Skin epidermis (tissue), 12 donors: Measurements from ENCODE around the gene GPR68.
"Not testable (repeated sequence)": the region's sequence is repeated elsewhere in the genome, so short reads cannot be mapped to it uniquely, and the experiment has no call there.

Source experiments
- H3K27ac ChIP-seq, 21 experiments: fragments of 200-600 bp; sonication (generic) in 11 of 21; one replicate each; pipeline ENCODE4 v1.5.0; 2020; ENCODE audit warnings: mild to moderate bottlenecking in 3 of 21, inconsistent platforms in 2 of 21, moderate library complexity in 2 of 21
- H3K4me3 ChIP-seq, 7 experiments: fragments of 200-600 bp; sonication (generic) in 2 of 7; one replicate each; pipeline ENCODE4 v1.5.0; 2020; ENCODE audit warnings: inconsistent platforms in 2 of 7, mild to moderate bottlenecking in 2 of 7, moderate library complexity in 1 of 7

Gene GPR68

DNA sequence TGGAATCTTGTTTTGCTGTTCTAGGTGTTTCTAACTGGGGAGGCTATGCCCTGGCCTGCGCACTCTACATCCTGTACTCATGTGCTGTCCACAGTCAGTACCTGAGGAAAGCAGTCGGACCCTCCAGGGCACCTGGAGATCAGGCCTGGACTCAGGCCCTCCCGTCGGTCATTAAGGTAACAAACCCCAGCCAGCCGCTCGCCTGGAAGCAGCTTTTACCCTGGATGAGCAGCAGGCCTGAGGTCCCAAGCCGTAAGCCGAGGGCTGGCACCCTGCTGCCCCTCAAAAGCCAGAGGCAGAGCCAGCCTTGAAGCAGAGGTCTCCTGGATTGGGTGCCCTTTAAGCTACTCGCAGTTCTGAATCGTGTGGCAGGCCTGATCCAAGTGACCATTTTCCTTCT is 29.1 kb downstream of the GPR68 start:
- H3K27ac ChIP-seq = no peak overlapping the region
- no peak overlapping the region for H3K4me3 ChIP-seq

DNA sequence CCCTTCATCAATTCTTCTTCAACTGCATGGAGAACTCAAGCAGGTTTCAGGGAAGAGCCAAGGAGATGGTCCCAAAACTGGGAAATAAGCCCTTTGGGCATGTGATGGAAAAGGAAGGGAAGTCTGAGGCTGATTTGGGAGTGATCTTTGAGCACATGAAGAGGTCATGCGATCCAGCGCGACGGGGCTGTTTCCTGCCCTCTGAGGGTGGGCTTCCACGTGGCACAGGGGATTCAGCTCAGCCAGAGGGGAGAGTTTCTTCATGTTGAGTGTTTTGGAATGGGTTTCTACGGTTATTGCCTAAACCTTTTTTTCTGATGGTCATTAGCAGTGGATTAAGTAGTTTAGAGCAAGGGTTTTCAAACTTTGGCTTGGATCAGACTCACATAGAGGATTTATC is 30.2 kb downstream of the GPR68 start:
- H3K27ac ChIP-seq = peak overlapping the region in 1 of 21 experiments; percentile 14
- H3K4me3 ChIP-seq = no peak overlapping the region

DNA sequence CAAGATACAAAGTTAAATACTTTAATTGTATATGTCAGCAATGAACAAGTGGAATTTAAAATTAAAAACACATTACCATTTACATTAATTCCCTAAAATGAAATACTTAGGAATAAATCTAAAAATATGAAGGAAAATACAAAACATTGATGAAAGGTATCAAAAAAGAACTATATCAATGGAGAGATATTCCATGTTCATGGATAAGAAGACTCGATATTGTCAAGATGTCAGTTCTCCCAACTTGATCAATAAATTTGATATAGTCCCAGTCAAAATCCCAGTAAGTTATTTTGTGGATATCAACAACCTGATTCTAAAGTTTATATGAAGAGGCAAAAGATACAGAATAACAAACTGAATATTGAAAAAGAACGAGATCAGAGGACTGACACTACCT is 33.5 kb downstream of the GPR68 start:
- Histone ChIP-seq H3K4me3 (no peak overlapping the region), H3K27ac (no peak overlapping the region)

DNA sequence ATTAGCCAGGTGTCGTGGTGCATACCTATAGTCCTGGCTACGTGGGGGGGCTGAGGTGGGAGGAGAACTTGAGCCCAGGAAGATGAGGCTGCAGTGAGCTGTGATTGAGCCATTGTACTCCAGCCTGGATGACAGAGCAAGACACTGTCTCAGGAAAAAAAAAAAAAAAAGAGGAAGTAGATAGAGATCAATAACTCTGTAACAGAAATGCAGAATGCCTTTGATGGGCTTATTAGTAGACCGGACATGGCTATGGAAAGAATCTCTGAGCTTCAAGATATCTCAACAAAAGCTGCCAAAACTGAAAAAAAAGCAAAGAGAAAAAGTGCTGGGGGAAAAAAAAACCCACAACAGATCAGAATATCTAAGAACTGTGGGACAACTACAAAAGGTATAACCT is 37.5 kb downstream of the GPR68 start:
- Histone ChIP-seq H3K4me3 (no peak overlapping the region), H3K27ac (peak overlapping the region in 2 of 21 experiments; percentile 22 to 26)

DNA sequence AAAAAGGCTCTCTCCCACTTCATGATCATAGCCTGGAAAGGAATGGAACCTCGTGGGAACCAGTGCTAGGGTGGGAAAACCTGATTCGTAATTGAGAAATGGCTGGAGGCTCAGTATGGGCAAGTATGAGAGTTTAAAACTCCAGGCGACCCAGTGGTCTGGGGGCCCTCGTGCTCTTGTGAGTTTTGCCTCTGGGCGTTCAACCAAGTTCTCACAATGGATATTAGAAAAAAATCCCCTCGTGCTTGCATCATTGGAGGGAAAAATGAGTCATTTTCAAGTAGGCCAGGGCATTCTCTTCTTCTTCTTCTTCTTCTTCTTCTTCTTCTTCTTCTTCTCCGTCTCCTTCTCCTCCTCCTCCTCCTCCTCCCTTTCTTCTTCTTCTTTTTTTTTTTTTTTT is 39.0 kb downstream of the GPR68 start:
- H3K4me3 ChIP-seq = no peak overlapping the region
- peak overlapping the region in 5 of 21 experiments; percentile 7 to 66 (median 48) for H3K27ac ChIP-seq

DNA sequence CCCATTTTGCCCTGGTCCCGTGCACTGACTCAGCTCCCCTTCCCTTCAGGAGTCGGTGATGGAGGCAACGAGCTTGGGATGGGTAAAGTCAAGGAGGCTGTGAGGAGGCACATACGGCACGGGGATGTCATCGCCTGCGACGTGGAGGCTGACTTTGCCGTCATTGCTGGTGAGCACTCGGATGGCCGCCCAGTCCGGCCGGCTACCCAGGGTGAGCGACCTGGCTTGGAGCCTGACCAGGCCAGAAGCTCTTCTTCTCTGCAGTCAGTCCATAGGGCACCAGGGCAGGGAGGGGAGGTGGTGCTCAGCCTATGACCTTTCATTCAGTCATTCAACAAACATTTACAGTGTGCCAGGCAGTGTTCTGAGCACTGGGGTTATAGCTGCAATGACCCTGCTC is 39.8 kb downstream of the GPR68 start:
- H3K4me3 ChIP-seq = no peak overlapping the region
- H3K27ac ChIP-seq = peak overlapping the region in 4 of 21 experiments; percentile 7 to 66 (median 12)

DNA sequence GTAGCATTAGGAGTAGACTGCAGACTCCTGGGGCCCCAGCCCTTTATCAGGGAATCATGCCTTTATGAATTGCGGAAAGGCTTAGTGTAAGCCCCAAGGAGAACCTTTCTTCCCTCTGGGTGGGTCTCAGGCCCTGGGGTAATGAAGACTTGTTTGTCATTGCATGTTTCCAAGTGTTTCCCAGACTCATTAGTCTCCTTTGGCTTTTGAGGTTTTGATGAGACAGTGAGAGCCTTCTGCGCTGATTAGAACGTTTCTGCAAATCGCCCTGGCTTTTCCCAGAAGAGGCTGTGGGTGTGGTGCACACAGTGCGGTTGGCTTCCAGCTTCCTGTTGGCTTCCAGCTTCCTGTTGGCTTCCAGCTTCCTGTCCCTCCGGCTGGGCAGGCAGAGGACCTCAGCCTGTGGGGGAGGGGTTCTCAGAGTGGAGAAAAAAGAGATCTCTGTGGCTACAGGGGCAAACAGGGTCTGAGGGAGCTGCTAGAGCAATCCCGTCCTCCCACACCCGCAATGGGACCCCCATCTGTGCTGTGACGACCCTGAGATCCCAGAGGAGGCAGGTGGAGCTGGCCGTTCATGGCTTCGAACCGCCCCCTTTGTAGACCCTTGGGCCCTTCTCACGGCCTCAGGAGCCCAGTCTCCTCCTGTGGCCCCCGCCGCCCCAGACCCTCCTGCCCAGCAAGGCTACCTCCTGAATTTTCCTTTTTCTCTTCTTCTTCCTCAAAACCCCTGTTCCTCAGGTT is 42.1 kb downstream of the GPR68 start:
- H3K27ac ChIP-seq = peak overlapping the region in 19 of 21 experiments; percentile 30 to 83 (median 65)

DNA sequence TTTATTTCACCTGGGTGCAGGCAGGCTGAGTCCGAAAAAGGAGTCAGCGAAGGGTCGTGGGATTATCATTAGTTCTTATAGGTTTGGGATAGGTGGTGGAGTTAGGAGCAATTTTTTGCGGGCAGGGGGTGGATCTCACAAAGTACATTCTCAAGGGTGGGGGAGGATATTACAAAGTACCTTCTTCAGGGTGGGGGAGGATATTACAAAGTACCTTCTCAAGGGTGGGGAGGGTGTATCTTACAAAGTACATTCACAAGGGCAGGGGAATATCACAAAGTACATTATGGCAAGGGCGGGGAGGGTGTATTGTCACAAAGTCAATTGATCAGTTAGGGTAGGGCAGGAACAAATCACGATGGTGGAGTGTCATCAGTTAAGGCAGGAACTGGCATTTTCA is 43.7 kb downstream of the GPR68 start:
- H3K27ac ChIP-seq = peak overlapping the region in 5 of 21 experiments; percentile 45 to 83 (median 63)
- H3K4me3 ChIP-seq = not testable (repeated sequence)

More for the DNA sequence above, 42.1 kb downstream of the GPR68 start:
- no peak overlapping the region for H3K4me3 ChIP-seq

DNA sequence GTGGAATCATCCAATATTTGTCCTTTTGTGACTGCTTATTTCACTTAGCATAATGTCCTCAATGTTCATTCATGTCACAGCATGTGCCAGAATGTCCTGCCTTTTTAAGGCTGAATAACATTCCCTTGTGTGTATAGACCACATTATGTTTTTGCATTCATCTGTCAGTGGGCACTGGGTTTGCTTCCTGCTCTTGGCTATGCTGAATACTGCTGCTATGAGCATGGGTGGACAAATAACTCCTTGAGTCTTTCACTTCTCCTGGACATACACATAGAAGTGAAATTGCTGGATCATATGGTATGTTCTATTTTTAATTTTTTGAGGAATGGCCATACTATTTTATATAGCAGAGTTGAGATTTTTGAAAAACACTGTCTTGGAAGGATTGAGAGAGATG is 46.9 kb downstream of the GPR68 start:
- no peak overlapping the region for H3K27ac ChIP-seq
- H3K4me3 ChIP-seq = no peak overlapping the region

DNA sequence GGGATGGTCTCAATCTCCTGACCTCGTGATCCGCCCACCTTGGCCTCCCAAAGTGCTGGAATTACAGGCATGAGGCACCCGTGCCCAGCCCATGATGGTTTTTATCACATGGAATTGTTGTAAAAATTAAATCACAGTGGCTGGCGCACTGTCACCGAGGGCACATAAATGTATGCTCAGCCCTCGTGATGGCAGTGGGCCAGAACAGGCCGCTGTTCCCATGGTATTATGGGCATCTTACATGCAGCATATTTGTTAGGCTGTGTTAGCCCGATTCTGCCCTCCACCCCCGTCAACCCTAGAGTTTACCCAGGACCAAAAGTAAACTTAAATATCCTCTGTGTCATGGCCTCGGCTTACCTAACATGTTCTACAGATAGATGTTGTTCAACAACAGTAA is 48.6 kb downstream of the GPR68 start:
- no peak overlapping the region for H3K27ac ChIP-seq
- no peak overlapping the region for H3K4me3 ChIP-seq

DNA sequence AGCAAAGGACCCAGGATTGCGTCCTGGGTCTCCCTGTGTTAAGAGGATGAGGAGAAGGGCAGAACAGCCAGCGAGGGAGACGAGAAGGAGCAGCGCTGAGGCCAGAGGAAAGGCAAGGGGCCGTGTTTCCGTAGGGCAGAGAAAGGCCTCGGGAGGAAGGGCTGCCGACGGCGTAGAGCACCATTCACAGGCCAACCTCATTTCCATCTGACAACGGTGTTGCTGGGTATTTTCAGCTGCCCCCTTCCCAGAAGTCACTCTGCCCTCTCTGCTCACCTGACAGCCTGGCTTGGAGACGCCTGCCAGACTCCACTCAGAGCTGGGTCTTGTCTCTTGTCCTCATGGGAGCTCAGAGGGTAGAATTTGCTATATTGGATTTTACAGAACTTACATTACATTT is 51.4 kb downstream of the GPR68 start:
- Histone ChIP-seq H3K27ac (no peak overlapping the region), H3K4me3 (no peak overlapping the region)

DNA sequence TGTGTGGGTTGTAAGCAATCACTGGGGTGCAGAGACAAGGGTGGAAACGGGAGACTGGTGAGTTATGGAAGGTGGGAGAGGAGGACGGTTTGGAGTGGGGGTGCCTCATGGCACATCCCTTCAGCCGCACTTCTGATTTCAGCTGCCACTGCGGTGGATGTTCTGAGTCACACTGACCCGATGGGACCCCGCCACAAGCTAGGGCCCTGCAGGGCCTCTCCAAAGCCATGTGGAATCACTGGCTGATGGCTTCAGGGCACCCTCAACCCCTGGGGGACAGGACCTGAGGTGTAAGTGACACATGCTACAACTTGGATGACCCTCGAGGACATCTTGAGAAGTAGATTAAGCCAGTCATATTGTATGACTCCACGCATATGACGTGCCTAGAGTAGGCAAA is 53.7 kb downstream of the GPR68 start:
- H3K4me3 ChIP-seq = no peak overlapping the region

DNA sequence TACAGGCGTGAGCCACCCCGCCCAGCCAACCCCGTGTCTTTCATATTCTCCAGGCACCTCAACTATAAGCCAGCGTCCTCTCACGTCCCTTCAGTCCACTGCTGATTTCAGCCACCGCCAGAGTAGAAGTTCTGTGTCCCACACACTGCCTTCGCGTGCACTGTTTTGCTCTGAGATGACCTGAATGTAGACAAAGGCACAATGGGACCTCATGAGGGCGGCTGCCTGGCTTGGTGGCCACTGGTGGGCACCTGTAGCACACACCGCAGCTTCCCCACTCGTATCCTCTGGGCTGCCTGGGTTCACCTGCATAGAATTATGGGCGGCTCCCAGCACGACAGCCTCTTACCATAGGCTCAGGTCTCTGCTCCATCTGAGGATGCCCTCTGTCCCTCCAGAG is 57.2 kb downstream of the GPR68 start:
- Histone ChIP-seq H3K27ac (no peak overlapping the region), H3K4me3 (no peak overlapping the region)

More for the DNA sequence above, 53.7 kb downstream of the GPR68 start:
- H3K27ac ChIP-seq = no peak overlapping the region

DNA sequence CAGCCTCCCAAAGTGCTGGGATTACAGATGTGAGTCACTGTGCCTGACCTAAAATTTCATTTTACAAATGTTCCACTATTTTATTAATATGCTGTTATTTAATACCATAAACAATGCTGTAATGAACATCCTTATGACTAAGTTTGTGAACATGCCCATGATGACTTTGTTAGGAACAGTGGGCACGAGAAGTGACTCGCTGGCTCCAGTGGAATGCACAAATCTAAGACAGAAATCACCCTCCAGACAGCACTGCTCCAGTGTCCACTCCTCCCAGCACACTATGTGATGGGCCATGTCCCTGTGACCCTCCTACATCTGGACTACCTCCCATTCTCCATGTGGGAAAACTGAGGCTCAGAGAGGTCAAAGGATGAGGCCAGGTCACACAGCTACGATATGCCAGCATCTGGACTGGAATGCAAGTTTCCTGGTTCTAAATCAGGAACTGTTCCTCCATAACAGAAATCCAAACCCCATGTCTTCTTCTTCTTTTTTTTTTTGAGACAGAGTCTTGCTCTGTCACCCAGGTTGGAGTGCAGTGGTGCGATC is 57.9 kb downstream of the GPR68 start:
- Histone ChIP-seq H3K27ac (no peak overlapping the region), H3K4me3 (no peak overlapping the region)

DNA sequence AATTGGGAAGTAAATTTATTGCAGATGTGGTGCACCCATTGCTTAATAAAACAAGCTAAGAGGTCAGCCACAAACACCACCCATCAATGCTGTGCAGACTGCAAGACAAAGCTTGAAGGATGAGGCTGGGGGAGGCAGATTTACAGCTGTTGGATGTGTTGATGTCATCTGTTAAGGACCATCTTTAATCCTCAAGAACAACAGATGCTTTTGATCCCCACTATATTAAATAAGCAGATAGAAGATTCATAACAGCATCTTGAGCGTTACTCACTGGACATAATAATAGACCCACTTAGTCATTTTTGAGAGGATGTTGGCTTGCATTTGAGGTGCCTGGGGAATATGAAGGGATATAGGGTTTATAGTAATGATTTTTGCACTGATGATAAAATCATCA is 58.8 kb downstream of the GPR68 start:
- H3K4me3 ChIP-seq = no peak overlapping the region

DNA sequence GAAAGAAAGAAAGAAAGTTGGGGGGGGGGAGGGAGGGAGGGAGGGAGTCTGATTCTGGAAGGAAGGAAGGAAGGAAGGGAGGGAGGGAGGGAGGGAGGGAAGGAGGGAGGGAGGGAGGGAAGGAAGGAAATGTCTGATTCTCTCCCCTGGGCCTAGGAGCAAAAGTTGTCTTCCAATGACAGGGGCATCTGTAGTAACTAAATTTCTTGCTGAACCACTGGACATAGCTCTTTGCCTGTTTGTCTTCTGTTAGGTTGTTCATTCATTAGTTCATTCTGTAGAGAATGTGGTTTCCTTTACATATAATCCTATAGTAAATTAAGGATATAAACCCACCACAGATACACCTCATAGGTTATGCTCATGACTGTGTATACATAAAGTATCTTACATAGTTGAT is 59.9 kb downstream of the GPR68 start:
- no peak overlapping the region for H3K27ac ChIP-seq
- H3K4me3 ChIP-seq = no peak overlapping the region

More for the DNA sequence above, 58.8 kb downstream of the GPR68 start:
- H3K27ac ChIP-seq = no peak overlapping the region

DNA sequence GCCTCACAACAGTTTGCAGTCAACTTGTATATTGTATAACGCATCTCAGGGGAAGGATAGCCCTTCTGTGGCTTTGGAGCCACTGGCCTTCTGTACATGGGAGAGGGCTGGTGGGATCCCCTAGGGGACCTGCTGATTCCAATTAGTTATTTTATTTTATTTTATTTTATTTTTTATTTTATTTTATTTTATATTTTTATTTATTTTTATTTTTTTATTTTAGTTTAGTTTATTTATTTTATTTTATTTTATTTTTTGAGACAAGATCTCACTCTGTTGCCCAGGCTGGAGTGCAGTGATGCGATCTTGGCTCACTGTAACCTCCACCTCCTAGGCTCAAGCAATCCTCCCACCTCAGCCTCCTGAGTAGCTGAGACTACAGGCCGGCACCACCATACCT is 61.8 kb downstream of the GPR68 start:
- not testable (repeated sequence) for H3K4me3 ChIP-seq, H3K27ac ChIP-seq
